Effector CD8-positive, alpha-beta T cell (primary cell): ENCODE measurements around the gene PCP2.
A peak's percentile ranks its signal among the peaks of the same experiment; 100 is the strongest.

Experiments used
- DNase-seq: peaks from one replicate; lab custom pipeline; 2025; lab: John Stamatoyannopoulos, UW

Gene PCP2

GRCh38 chr19:7638802-7639465, 5.4 kb upstream of the PCP2 start:
- DNase-seq = no peak

DNA sequence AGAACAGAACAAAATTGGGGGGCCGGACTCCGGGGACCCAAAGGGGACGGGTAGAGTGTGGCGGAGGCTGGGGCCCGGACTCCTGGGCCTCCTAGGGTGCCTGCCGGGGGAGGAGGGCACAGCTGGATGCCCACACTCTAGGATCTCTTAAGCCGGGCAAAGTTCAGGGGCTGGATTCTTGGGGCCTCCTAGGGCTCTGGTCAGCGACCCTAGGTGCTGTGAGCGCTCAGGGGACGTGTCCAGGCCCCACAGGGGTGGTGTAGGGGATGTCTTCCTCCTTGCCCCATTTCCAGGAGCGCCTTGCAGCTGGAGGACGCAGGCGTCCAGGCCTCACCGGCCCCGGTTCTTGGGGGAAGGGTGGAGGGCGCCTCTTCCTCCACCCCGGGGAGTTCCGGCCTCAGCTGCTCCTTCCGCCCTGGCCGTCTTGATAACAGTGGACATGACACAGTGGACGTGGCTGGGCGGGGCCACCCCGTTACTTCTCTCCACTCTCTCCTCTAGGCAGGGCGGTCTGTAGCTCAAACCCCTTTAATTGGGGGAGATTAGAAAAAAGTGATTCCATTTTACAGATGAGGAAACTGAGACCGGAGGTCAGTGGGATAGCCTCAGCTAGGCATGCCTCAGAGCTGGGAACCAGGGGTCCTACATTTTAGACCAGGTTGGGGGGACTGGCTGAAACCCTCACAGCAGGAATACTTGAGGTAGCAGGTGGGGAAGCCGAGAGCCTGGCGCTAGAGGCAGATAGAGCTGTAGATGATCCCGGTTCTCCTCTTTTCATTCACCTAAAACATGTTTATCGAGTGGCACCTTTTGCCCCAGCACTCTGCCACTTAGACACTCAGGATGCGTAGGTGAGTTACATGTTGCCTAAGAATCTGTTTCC, 4.1 kb upstream of the PCP2 start:
- DNase-seq = no peak

DNA sequence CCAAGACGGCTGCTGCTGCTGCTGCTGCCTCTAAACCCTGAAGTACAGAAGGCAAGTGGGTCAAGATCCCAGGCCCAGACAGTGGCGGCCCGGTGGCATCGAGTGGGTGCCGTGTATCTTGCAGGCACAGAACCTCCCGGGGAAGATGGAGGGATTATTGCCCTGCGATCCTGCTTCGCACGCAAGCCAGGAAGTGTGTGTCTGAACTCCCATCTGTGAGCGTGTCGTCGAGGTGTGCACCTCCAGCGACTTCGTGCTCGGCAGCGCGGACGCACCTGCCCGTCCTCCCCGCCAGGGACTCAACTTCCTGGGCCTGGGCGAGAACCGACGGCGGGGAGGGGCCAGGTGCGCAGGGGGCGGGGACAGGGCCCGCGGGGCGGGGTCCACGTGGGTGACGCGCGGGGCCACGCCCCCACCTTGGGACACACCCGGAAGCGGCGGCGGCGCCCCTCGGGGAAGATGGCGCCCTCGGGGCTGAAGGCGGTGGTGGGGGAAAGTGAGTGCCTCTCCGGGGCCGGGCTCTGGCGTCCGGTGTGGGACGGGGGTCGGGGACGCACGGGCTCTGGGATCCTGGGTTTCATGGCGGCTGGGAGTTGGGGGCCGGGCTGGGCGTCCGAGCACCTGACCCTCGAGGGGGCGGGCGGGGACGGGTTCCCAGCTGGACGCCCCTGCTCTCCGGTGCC, 3.3 kb upstream of the PCP2 start, which contains the start of gene STXBP2:
TSS of gene STXBP2 (plus strand) at position 420 of the 683 bp plus-strand sequence. CDS start at position 460, 40 bp downstream.
- peak; percentile 92 for DNase-seq

- no peak for DNase-seq
Observed at GRCh38 chr19:7636317-7636690, 2.8 kb upstream of the PCP2 start.

GRCh38 chr19:7635670-7636069, 2.2 kb upstream of the PCP2 start:
- no peak for DNase-seq

DNA sequence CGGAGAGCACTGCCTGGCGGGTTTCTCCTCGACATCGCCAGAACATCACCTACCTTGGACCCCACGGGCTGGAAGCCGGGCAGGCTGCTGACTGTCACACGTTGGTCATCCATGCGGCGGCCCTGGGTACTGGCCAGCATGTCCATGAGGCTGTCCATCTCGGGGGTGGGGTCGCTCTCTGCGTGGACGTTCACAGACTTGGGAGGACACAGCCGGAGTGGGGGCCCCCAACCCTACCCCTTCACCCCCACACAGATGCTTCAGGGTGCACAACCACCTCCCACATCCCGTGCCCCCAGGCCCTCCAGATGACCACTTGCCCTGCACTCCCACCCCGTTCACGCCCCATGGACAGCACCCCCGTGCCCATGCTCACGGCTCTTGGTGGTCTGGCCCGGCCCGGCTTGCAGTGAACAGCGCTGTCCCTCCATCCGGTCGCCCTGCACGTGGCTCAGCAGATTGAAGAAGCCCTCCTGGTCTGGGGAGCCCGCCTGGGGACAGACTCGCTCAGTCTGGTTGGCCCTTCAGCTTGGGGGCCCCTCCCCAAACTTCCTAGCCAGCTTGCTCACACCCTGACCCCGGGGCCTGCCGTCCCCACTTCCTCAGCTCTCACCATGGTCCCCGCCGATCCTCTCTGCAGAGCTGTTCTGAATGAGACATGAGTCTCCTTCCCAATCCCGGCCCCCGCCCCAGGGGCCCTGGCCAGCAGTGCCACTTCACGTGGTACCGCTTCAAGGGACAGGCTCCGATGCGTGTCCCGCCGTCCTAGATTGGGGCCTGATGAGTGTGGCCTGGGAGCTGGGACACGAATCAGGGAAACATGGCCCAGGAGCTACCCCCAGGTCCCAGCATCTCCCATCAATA, 947 bp downstream of the PCP2 start:
- DNase-seq = no peak

GRCh38 chr19:7631577-7631976, 1.9 kb downstream of the PCP2 start:
- DNase-seq = no peak

DNA sequence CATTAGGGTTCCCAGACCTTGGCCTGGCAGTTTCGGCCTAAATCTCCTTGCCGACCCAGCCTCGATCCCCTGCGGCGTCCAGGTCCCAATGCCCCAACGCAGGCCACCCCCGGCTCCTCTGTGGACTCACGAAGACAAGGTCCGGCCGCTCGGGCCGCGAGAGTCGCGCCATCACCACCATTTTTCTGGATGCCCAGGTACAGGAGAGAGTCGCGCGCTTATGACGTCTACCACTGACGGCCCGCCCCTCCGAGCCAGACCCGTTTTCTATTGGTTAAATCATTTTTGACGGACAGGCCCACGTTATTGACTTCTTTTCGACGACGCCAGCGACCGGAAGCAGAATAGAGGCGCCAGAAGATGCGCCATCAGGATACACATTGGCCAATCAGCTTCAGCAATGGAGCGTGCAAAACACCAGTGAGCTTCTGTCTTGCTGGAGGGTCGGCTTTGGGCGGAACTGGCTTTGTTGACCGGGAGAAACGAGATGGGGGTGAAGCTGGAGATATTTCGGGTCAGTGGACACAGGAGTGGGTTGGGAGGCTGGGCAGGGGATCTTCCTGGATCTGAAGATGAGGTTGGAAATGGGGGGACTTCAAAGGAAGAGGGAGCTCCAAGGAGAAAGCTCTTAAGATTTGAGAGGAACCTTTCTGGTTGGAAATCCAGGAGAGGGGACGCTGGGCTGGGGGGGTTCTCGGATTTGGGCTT, 4.0 kb downstream of the PCP2 start, which contains the start of the genes PET100 and XAB2:
TSS of gene PET100 (plus strand) at position 447 of the 708 bp plus-strand sequence. CDS start at position 488, 41 bp downstream.
TSS of gene XAB2 (minus strand) at position 199 of the 708 bp plus-strand sequence. CDS start at position 181, 18 bp downstream.
- peak; percentile 92 for DNase-seq

DNA sequence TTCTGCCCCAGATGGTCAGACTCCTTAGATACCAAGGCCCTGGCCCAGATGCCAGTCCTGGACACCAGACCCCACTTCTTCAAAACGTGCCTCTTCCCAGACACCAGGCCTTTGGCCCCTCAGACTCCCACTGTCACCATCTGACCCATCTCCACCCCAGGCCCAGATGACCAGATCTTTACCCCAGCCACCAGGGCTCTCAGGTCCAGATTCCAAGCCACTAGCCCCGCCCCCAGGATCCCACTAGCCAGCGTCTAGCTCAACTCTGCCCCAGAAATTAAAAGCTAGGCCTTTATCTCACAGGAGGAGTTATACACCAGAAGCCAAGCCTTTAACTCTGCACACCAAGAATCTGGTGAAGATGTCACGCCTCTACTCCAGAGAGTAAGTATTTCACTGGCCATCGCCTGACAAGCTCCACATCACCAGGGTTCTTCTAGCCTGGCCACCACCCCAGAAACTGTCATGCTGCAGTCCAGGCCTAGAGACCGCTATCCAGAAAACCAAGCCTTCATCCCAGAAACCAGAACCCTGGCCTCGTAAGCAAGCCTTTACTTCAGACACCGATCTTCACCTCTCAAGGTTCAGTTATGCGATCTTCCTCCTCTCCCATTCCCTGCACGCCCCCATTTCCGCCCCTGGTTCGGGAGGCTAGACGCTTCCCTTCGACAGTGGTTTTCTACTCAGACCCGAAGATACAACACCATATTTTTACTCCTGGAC, 4.8 kb downstream of the PCP2 start:
- no peak for DNase-seq

DNA sequence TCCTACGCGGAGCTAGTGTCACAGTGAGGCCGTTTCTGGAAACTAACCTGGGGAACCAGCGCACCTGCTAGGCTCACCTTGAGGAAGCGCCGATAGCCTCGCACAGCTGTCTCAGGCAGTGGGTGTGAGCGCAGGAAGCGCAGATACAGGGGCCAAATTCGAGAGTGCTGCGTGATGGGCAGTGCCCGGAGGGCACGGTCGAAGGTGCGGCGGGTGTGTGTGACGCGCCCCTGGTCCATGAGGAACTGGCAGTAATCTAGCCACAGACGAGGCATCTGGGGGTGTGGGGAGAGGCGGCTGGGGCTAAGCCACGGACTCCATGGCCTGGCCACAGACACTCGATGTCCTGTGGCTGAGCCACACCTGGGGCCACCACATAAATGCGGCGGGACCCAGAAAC, 6.4 kb downstream of the PCP2 start:
- no peak for DNase-seq

GRCh38 chr19:7625763-7626372, 7.7 kb downstream of the PCP2 start:
- DNase-seq = no peak

GRCh38 chr19:7624810-7625209, 8.7 kb downstream of the PCP2 start:
- DNase-seq = no peak

- DNase-seq = no peak
Observed at GRCh38 chr19:7623725-7624603, 9.6 kb downstream of the PCP2 start.

DNA sequence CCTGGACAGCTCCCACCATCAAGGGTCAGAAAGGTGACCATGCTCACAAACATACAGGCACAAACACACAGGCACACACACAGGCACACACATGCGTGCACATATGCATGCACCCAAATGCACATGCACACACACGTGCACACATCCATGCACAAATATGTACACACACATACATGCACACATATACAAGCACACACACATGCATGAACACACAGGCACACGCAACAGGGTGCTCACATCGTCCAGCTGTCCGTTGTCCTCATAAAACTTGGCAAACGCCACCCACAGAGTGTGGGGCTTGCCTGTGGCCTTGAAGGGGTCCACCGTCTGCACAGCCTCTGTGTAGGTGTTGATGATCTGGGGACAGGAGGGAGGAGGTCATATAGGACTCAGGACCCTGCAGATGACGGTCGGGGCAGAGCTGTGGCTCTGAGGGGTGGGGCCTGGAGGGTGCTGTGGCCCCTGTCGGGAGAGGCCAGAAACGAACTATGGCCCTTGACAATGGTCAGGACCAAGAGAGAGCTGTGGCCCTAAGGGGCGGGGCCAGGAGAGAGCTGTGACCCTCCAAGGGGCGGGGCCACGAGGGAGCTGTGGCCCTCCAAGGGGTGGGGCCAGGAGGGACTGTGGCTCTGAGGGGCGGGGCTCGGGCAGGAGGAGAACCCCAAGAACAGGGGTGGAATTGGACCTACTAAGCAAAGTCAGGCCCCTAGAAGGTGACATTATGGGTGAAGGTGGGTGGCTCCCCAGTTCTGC, 10.4 kb downstream of the PCP2 start:
- DNase-seq = no peak

DNA sequence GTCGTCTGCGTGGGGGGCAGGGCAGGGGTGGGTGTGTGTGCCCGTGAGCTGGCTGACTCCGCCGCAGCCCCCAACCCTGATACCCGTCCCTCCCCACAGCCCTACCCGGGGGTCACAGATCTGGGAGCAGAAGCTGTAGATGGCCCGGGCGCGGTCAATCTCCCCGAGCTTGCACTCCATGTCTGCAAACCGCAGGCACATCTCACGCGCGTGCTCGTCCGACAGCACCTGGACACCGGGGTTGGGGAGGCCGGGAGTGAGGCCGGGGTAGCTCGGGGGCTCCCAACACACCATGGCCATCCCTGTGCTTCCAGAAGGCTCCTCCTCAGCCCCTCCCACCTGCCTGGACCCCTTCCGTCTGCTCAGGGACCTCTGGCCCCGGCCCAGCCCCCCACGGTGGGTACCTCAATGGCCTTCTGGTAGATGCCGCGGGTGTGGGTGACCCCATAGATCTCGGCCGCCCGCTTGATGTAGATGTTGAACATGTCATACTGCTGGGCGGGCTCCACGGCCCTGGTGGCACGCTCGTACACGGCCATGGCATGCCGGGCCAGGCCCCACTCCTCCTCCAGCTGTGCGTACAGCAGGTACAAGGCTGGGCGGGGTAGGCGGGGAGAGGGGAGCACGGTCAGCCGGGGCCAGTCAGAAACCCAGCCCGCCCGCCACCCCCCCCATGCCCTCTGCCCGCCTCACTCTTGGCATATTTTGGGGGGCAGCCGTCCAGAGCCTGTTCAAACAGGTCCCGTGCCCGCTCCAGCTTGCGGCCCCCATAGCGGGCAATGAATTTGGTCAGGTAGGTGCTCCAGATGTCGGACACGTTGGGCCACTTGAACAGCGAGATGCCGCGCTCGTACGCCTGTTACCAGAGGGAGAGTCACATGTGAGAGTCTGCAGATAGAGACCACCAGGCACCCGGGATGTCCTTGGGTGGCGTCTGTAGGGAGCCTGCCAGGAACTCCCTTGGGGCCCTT, 12.8 kb downstream of the PCP2 start:
- no peak for DNase-seq

DNA sequence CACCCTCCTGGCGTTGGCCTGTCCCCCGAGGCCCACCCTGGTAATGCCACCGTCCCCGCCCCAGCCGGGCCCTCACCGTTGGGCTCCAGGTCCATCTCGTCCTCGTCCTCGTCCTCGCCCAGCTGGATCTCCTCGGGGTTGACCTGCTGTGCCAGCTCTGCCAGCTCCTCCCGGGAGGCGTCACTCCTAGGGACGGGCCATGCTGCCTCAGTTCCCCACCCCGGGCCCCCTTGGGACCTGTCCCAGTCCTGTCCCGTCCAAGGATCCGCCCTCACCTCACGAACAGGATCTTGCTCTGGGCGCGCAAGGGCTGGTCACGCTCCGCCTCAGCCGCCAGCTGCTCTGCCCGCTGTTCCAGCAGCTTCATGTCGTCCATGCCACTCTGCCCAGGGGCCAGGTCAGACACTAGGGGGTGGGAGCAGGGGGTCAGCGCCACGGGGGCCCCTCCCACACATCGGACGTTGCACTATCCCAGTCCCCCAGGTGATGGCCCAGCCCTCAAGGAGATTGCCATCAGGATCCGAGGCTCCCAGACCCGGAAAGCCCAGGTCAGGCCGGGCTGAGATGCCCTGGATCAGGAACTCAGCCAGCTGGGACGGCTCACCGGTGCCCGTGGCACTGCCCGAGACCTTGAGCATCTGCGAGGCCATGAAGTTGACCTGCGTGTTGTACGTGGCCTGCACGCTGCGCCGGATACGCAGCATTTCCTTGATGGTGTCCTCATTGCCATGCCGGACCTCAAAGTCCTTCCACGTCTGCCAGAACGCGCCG, 13.7 kb downstream of the PCP2 start:
- no peak for DNase-seq
